GM12892 (cell line): ENCODE results near the gene CENPP.

Experiments used
- DNase-seq: peaks from one replicate; pipeline ENCODE4 v3.0.0; 2011; ENCODE audit not compliant: insufficient read length
- FAIRE-seq: peaks from 2 replicates; lab custom pipeline; 2011; peaks lifted over from hg19 to GRCh38; lab: Jason Lieb, UNC
- POLR2A ChIP-seq: IDR thresholded peaks from 2 replicates; pipeline ENCODE4 v1.6.1; 2011; ENCODE audit warnings: low read depth, low read length, control low read depth
- POLR2AphosphoS5 ChIP-seq: IDR thresholded peaks from 2 replicates; pipeline ENCODE4 v1.6.1; 2011; ENCODE audit warnings: low read depth, low read length, control low read depth
- TAF1 ChIP-seq: IDR thresholded peaks from 2 replicates; pipeline ENCODE4 v1.6.1; 2011; ENCODE audit warnings: low read depth, mild to moderate bottlenecking, control low read depth, low read length, borderline replicate concordance

Gene CENPP

GRCh38 chr9:92359394-92359995, 33.7 kb downstream of the CENPP start:
- DNase-seq = no peak
- TF ChIP-seq POLR2A (no peak), POLR2AphosphoS5 (no peak), TAF1 (no peak)
- FAIRE-seq = peak; percentile 5

DNA sequence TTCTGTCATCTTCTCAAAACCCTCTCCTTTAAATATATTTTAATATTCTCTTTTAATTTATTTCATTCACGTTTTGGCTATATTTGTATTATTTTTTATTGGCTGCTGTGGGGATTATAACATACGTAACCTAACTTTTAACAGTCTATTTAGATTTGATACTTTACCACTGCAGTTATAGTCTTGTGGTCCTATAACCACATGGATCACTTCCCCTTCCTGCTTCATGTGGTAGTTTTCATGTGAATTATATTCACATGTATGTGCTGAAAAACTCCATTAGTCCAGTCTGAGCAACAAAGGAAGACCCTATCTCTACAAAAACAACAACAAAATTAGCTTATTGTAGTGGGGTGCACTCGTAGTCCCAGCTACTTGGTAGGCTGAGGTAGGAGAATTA, 34.3 kb downstream of the CENPP start:
- TF ChIP-seq TAF1 (no peak), POLR2A (no peak), POLR2AphosphoS5 (no peak)
- FAIRE-seq = peak; percentile 53
- no peak for DNase-seq

GRCh38 chr9:92369075-92369474, 43.3 kb downstream of the CENPP start:
- FAIRE-seq = no peak
- no peak for DNase-seq
- TF ChIP-seq POLR2A (no peak), TAF1 (no peak), POLR2AphosphoS5 (no peak)

GRCh38 chr9:92373167-92373566, 47.4 kb downstream of the CENPP start:
- FAIRE-seq (no peak), DNase-seq (no peak)
- TF ChIP-seq POLR2A (no peak), TAF1 (no peak), POLR2AphosphoS5 (no peak)

DNA sequence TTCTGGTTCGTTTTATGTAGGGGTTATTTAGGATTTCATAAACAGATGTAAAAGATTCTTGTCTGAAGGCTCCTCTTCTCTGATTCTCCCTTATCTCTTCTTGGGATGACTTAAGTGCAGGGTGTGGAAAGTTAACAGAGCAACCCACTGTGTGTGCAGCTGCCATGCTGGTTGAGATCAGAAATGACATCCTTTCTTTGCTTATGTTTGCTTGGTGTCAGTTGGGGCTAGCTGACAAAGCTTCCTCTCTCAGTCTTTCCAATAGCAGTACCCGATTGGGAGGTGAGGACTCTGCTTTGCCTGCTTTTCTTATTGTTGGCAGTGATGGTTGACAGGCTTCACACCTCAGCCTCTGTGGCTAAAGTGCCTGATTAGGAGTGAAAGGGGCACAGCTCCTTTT, 52.1 kb downstream of the CENPP start:
- TF ChIP-seq POLR2A (no peak), TAF1 (no peak), POLR2AphosphoS5 (no peak)
- DNase-seq (no peak), FAIRE-seq (no peak)

DNA sequence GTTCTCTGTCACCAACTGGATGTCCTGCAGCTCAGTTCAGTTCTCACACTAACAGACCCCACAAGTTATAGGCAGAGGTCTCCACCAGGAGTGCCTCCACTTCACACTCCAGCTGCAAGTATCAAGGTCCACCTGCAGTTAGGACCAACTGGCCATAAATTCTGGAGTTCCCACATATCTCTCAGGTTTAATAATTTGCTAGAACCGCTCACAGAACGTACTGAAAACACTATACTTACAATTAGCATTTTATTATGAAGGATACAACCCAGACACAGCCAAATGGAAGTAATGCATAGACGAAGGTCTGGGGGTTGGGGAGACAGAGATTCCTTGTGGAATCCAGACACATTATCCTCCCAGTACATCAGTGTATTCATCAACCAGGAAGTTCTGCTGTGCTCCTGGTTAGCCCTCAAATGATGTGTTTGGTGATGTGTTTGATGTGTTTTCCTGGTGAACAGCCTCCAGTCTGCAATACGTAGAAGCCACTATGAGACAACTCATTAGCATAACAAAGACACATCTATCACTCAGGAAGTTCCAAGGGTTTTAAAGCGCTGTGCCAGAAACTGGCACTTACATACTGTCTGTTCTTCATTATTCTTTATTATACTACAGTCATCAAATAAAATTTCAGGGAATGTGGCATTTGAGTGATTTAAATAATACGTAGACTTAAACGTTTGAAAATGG, 53.3 kb downstream of the CENPP start:
- DNase-seq = no peak
- TF ChIP-seq TAF1 (no peak), POLR2A (no peak), POLR2AphosphoS5 (no peak)
- no peak for FAIRE-seq

- DNase-seq (no peak), FAIRE-seq (no peak)
- TF ChIP-seq POLR2AphosphoS5 (no peak), POLR2A (no peak), TAF1 (no peak)
These were observed 54.9 kb downstream of the CENPP start for GRCh38 chr9:92380603-92381002.

- DNase-seq (no peak), FAIRE-seq (no peak)
- TF ChIP-seq POLR2AphosphoS5 = no peak
- TF ChIP-seq POLR2A = no peak
- no peak for TF ChIP-seq TAF1
These were observed 56.0 kb downstream of the CENPP start for GRCh38 chr9:92381775-92382174.

DNA sequence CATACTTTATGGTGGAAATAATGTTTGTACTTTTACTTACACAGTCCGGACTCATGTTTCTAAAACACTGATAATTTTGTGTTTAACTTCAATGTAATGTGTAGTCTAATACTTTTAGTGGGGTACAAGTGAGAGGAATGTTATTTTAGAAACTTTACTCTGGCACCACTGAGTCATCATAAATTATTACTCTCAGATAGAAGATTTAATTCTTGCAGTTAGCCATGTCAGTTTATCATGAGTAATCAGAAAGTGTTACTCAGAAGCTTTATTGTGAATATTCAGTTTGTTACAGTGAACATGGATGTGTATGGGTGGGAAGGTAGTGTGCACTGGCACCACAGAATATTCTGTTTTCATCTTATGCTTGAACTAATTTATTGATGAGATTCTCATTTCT, 58.6 kb downstream of the CENPP start:
- DNase-seq (no peak), FAIRE-seq (peak; percentile 14)
- TF ChIP-seq TAF1 (no peak), POLR2A (no peak), POLR2AphosphoS5 (no peak)

DNA sequence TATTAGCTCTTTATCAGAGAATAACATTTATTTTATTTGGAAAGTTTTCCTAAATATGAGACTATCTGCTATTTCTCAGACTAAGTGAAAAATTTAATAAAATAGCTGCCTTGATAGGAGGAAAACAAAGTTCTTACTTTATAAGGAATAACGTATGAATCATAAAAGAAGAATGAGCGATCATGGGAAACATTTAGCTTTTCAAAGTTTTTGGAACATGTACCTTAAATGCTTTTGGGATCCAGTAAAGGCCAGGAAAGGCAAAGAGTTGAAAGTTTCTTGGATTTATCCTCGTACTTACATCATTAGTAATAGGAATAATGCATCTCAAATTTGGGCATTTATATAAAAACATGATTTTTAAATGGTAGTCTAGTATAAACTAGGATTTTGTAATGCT, 59.2 kb downstream of the CENPP start:
- TF ChIP-seq TAF1 = no peak
- no peak for TF ChIP-seq POLR2A
- no peak for TF ChIP-seq POLR2AphosphoS5
- DNase-seq = no peak
- FAIRE-seq = no peak

DNA sequence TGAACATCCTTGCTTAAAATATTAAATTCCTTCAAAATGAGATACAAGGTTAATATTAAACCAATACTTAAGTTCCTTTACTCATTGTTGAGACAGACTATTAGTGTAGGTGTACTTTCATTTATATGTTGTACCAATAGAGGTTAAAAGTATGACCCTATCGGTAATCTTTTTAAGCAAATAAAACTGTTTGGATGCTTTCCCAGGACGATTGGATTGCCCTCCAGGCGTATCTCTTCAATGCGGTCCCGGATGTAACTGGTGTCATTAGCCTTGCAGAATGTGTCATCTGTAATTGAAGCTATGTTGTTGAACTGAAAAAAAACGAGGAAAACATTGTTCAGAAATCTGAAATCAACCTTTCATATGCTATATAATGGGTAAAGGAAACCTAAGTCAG, 59.7 kb downstream of the CENPP start:
- DNase-seq (no peak), FAIRE-seq (peak; percentile 42)
- TF ChIP-seq TAF1 = no peak
- TF ChIP-seq POLR2AphosphoS5 = no peak
- TF ChIP-seq POLR2A = no peak

GRCh38 chr9:92385953-92386352, 60.2 kb downstream of the CENPP start:
- TF ChIP-seq POLR2A (no peak), POLR2AphosphoS5 (no peak), TAF1 (no peak)
- DNase-seq = no peak
- no peak for FAIRE-seq
